H9 (cell line): Measurements from ENCODE around the gene CLASP2. TPM values are rescaled to one million over a fixed set of nuclear protein-coding genes. Genes with fewer than 3 reads are reported as not detected.

Experiments used
- DNase-seq: peaks from one replicate; pipeline ENCODE4 v3.0.0-alpha.2; 2017
- H2AFZ ChIP-seq: one replicate; pipeline ENCODE4 v1.6.1; 2013; ENCODE audit warnings: mild to moderate bottlenecking, low read length, control low read depth, moderate library complexity
- H2AK5ac ChIP-seq: 2 replicates; pipeline ENCODE4 v1.6.1; 2013; ENCODE audit warnings: low read length, control low read depth, mixed read lengths; ENCODE audit not compliant: insufficient read length
- H2BK120ac ChIP-seq: one replicate; pipeline ENCODE4 v1.6.1; 2013; ENCODE audit warnings: low read depth, mild to moderate bottlenecking, low read length, control low read depth, inconsistent platforms; ENCODE audit not compliant: poor library complexity, severe bottlenecking
- H2BK12ac ChIP-seq: 2 replicates; pipeline ENCODE4 v1.6.1; 2013; ENCODE audit warnings: low read length, control low read depth, mixed read lengths, low read depth; ENCODE audit not compliant: insufficient read length
- H2BK15ac ChIP-seq: 2 replicates; pipeline ENCODE4 v1.6.1; 2013; ENCODE audit warnings: low read depth, low read length, control low read depth
- H2BK20ac ChIP-seq: one replicate; pipeline ENCODE4 v1.6.1; 2013; ENCODE audit warnings: low read depth, mild to moderate bottlenecking, low read length, control low read depth, inconsistent platforms; ENCODE audit not compliant: poor library complexity, severe bottlenecking
- H2BK5ac ChIP-seq: 2 replicates; pipeline ENCODE4 v1.6.1; 2013; ENCODE audit warnings: low read length, control low read depth, mixed read lengths; ENCODE audit not compliant: insufficient read length
- H3K14ac ChIP-seq: 2 replicates; pipeline ENCODE4 v1.6.1; 2013; ENCODE audit warnings: low read length, control low read depth; ENCODE audit not compliant: insufficient read depth
- H3K18ac ChIP-seq: 2 replicates; pipeline ENCODE4 v1.6.1; 2013; ENCODE audit warnings: low read depth, mild to moderate bottlenecking, mixed read lengths, low read length, control low read depth; ENCODE audit not compliant: insufficient read length
- H3K23ac ChIP-seq: 2 replicates; pipeline ENCODE4 v1.6.1; 2013; ENCODE audit warnings: low read length, control low read depth, mixed read lengths, low read depth; ENCODE audit not compliant: insufficient read length
- H3K23me2 ChIP-seq: 2 replicates; pipeline ENCODE4 v1.6.1; 2013; ENCODE audit warnings: low read depth, mild to moderate bottlenecking, mixed read lengths, low read length, control low read depth; ENCODE audit not compliant: insufficient read length, poor library complexity, severe bottlenecking
- H3K27ac ChIP-seq: 2 replicates; pipeline ENCODE4 v1.5.1; 2013; ENCODE audit warnings: low read length, control low read depth, mixed read lengths, low read depth; ENCODE audit not compliant: insufficient read length
- H3K27me3 ChIP-seq: 2 replicates; pipeline ENCODE4 v1.6.1; 2013; ENCODE audit warnings: low read length, control low read depth, inconsistent platforms; ENCODE audit not compliant: insufficient read depth
- H3K4ac ChIP-seq: 2 replicates; pipeline ENCODE4 v1.6.1; 2013; ENCODE audit warnings: low read depth, mild to moderate bottlenecking, control low read depth, inconsistent platforms, low read length, moderate library complexity
- H3K4me1 ChIP-seq: 2 replicates; pipeline ENCODE4 v1.6.1; 2013; ENCODE audit warnings: low read length, control low read depth, inconsistent platforms; ENCODE audit not compliant: insufficient read depth
- H3K4me2 ChIP-seq: 2 replicates; pipeline ENCODE4 v1.6.1; 2013; ENCODE audit warnings: low read length, control low read depth, mixed read lengths; ENCODE audit not compliant: insufficient read length, insufficient read depth
- H3K56ac ChIP-seq: 2 replicates; pipeline ENCODE4 v1.6.1; 2013; ENCODE audit warnings: low read depth, mild to moderate bottlenecking, mixed read lengths, low read length, control low read depth; ENCODE audit not compliant: insufficient read length
- H3K79me1 ChIP-seq: 2 replicates; pipeline ENCODE4 v1.6.1; 2013; ENCODE audit warnings: low read depth, mild to moderate bottlenecking, moderate library complexity, low read length, control low read depth, inconsistent platforms; ENCODE audit not compliant: insufficient read depth, poor library complexity, severe bottlenecking
- H3K79me2 ChIP-seq: 2 replicates; pipeline ENCODE4 v1.6.1; 2013; ENCODE audit warnings: low read length, control low read depth, inconsistent platforms; ENCODE audit not compliant: insufficient read depth
- H3K9ac ChIP-seq: 2 replicates; pipeline ENCODE4 v1.6.1; 2013; ENCODE audit warnings: low read length, control low read depth, mixed read lengths; ENCODE audit not compliant: insufficient read length; ENCODE audit errors: extremely low read depth
- H3K9me3 ChIP-seq: one replicate; pipeline ENCODE4 v1.6.1; 2013; ENCODE audit warnings: low read depth, low read length, inconsistent platforms; ENCODE audit not compliant: control insufficient read depth
- H3T11ph ChIP-seq: one replicate; pipeline ENCODE4 v1.6.1; 2013; ENCODE audit warnings: mild to moderate bottlenecking, low read length, control low read depth, inconsistent platforms
- H4K20me1 ChIP-seq: one replicate; pipeline ENCODE4 v1.6.1; 2013; ENCODE audit not compliant: control insufficient read depth, insufficient read length, insufficient read depth
- H4K5ac ChIP-seq: 2 replicates; pipeline ENCODE4 v1.6.1; 2013; ENCODE audit warnings: low read depth, mild to moderate bottlenecking, mixed read lengths, low read length, control low read depth; ENCODE audit not compliant: insufficient read length
- H4K8ac ChIP-seq: replicated peaks from 2 replicates; pipeline ENCODE4 v1.6.1; 2013; ENCODE audit warnings: low read length, control low read depth, mixed read lengths, low read depth; ENCODE audit not compliant: insufficient read length
- H4K91ac ChIP-seq: 2 replicates; pipeline ENCODE4 v1.6.1; 2013; ENCODE audit warnings: low read depth, mild to moderate bottlenecking, moderate library complexity, mixed read lengths, low read length, control low read depth; ENCODE audit not compliant: insufficient read length
- H3K27ac Mint-ChIP-seq, 3 experiments: 2 replicates in 2 of 3; 3 replicates in 1 of 3; pipeline ENCODE4 v1.8.0; 2020 to 2021; ENCODE audit warnings: mixed read lengths in 3 of 3, mild to moderate bottlenecking in 1 of 3, moderate library complexity in 1 of 3
- H3K27me3 Mint-ChIP-seq: 2 replicates; pipeline ENCODE4 v1.8.0; 2021; ENCODE audit warnings: low read depth, mild to moderate bottlenecking, moderate library complexity, mixed read lengths
- H3K36me3 Mint-ChIP-seq, 3 experiments: 2 replicates in 2 of 3; 3 replicates in 1 of 3; pipeline ENCODE4 v1.8.0; 2020 to 2021; ENCODE audit warnings: low read depth in 3 of 3, mixed read lengths in 3 of 3; ENCODE audit not compliant: insufficient read depth in 1 of 3
- H3K4me1 Mint-ChIP-seq, 2 experiments: 2 replicates each; pipeline ENCODE4 v1.8.0; 2020; ENCODE audit warnings: mixed read lengths in 2 of 2
- H3K4me3 Mint-ChIP-seq, 2 experiments: 2 replicates in 1 of 2; 3 replicates in 1 of 2; pipeline ENCODE4 v1.8.0; 2020 to 2021; ENCODE audit warnings: mild to moderate bottlenecking in 2 of 2, mixed read lengths in 2 of 2, moderate library complexity in 1 of 2
- H3K9me3 Mint-ChIP-seq, 2 experiments: 2 replicates in 1 of 2; 3 replicates in 1 of 2; pipeline ENCODE4 v1.8.0; 2020; ENCODE audit warnings: mild to moderate bottlenecking in 2 of 2, mixed read lengths in 2 of 2, moderate library complexity in 1 of 2
- CTCF ChIP-seq: fragments of 200-600 bp; sonication (generic); conservative IDR thresholded peaks from 3 replicates; pipeline ENCODE4 v1.8.0; 2021; ENCODE audit warnings: antibody characterized with exemption, mild to moderate bottlenecking
- WGBS: extraction: QIAGEN DNeasy Blood & Tissue Kit; methylation state at CpG from one replicate; pipeline ENCODE4 v1.1.7; 2013; ENCODE audit warnings: missing lambda C conversion rate, low lambda C conversion rate, mixed read lengths; ENCODE audit not compliant: insufficient read length; ENCODE audit errors: extremely low coverage; 5-methylcytosine and 5-hydroxymethylcytosine counted together
- total RNA-seq: library from RNA; stranded (reverse); gene quantifications from 2 replicates; pipeline ENCODE4 v1.2.1, GENCODE V29; 2021

The CLASP2 gene
- total RNA-seq, 1 experiment from 2014 or later: 60.5 TPM

GRCh38 chr3:33488683-33489082 is 229.4 kb downstream of the CLASP2 start:
- Histone ChIP-seq H4K8ac (no peak overlapping the region), H2AK5ac (no peak overlapping the region), H2BK5ac (no peak overlapping the region), H3K4ac (no peak overlapping the region), H2BK15ac (no peak overlapping the region), H4K20me1 (no peaks in the 10 kb centered on the region), H2BK120ac (no peak overlapping the region), H3T11ph (no peak overlapping the region), H3K27me3 (no peaks in the 10 kb centered on the region), H2BK12ac (no peak overlapping the region), H2AFZ (no peak overlapping the region), H3K4me1 (no peaks in the 10 kb centered on the region), H2BK20ac (no peak overlapping the region), H3K4me2 (no peak overlapping the region), H3K56ac (no peak overlapping the region), H3K23ac (no peak overlapping the region), H3K79me1 (no peaks in the 10 kb centered on the region), H4K91ac (no peak overlapping the region), H3K9me3 (no peaks in the 10 kb centered on the region), H3K23me2 (no peaks in the 10 kb centered on the region), H4K5ac (no peak overlapping the region), H3K14ac (no peak overlapping the region), H3K18ac (no peak overlapping the region), H3K27ac (no peak overlapping the region), H3K9ac (no peak overlapping the region), H3K79me2 (no peaks in the 10 kb centered on the region)
- Mint-ChIP-seq H3K4me3 (no peak overlapping the region), H3K27me3 (no peaks in the 10 kb centered on the region), H3K27ac (no peak overlapping the region), H3K9me3 (peaks cover 3% of the 10 kb centered on the region in 2 experiments; a peak in 3 of 5 replicates), H3K4me1 (peaks cover 4 to 6% of the 10 kb centered on the region in 2 experiments; a peak in 3 of 4 replicates), H3K36me3 (no peaks in the 10 kb centered on the region)
- no peak for DNase-seq
- no CpG with 5 or more reads among the region's 1 CpG for WGBS
- TF ChIP-seq CTCF: no peak
